Esophagus muscularis mucosa (tissue), 3 donors: ENCODE results near the gene NCAPH2.

ENCODE experiments used
- CTCF ChIP-seq, 3 experiments: fragments of 200-600 bp in 2 of 3; fragments of 450-650 bp in 1 of 3; sonication (generic) in 2 of 3; IDR thresholded peaks; one replicate each; pipeline ENCODE4 v1.5.1; 2017 to 2019; ENCODE audit warnings: antibody characterized with exemption in 3 of 3, mild to moderate bottlenecking in 2 of 3, moderate library complexity in 1 of 3
- POLR2A ChIP-seq: fragments of 450-650 bp; IDR thresholded peaks from one replicate; pipeline ENCODE4 v1.6.1; 2017; ENCODE audit warnings: antibody characterized with exemption, moderate library complexity, mild to moderate bottlenecking, low read depth

- TF ChIP-seq CTCF (IDR thresholded peaks at IDR 0.05) = peak; percentile 36 to 54 (median 43)
- peak; percentile 18 for TF ChIP-seq POLR2A
These were observed 17.3 kb downstream of the NCAPH2 start, which contains the start of gene SCO2 for GRCh38 chr22:50525104-50525857.
